Mammary epithelial cell (primary cell): ENCODE results near the gene DPEP2NB.
"Not testable (repeated sequence)": the region's sequence is repeated elsewhere in the genome, so short reads cannot be mapped to it uniquely, and the experiment has no call there.

Source experiments
- EZH2 ChIP-seq: IDR thresholded peaks from 2 replicates; pipeline ENCODE4 v1.6.1; 2012; ENCODE audit warnings: low read length, inconsistent platforms, borderline replicate concordance
- TF ChIP-seq, protein P1 (sequence below), 2 donors: IDR thresholded peaks in 1 of 2; conservative IDR thresholded peaks in 1 of 2; 2 replicates each; pipeline ENCODE4 v1.5.1; 2011 to 2012; ENCODE audit warnings: inconsistent platforms in 2 of 2, low read length in 2 of 2, mild to moderate bottlenecking in 2 of 2, control low read depth in 1 of 2, low read depth in 1 of 2; ENCODE audit not compliant: insufficient read depth in 1 of 2; ENCODE audit errors: extremely low read depth in 1 of 2

DNA sequence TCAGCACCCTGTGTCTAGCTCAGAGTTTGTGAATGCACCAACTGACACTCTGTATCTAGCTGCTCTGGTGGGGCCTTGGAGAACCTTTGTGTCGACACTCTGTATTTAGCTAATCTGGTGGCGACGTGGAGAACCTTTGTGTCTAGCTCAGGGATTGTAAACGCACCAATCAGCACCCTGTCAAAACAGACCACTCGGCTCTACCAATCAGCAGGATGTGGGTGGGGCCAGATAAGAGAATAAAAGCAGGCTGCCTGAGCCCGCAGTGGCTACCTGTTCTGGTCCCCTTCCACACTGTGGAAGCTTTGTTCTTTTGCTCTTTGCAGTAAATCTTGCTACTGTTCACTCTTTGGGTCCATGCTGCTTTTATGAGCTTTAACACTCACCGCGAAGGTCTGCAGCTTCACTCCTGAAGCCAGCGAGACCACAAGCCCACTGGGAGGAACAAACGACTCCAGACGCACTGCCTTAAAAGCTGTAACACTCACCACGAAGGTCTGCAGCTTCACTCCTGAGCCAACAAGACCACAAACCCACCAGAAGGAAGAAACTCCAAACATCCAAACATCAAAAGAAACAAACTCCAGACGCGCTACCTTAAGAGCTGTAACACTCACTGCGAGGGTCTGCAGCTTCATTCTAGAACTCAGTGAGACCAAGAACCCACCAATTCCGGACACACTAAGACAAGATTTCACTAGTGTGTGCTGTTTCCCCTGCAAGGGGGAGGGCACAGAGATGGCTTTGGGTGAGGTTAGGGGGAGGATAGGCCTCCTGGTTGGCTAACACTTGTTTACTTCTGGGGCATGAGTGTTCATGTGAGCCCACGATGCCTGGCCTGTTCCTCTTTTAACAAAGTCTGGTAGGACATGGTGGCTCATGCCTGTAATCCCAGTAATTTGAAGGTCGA lies 16.7 kb downstream of the DPEP2NB start, which contains the start of gene DPEP2:
- TF ChIP-seq, protein P1, sequence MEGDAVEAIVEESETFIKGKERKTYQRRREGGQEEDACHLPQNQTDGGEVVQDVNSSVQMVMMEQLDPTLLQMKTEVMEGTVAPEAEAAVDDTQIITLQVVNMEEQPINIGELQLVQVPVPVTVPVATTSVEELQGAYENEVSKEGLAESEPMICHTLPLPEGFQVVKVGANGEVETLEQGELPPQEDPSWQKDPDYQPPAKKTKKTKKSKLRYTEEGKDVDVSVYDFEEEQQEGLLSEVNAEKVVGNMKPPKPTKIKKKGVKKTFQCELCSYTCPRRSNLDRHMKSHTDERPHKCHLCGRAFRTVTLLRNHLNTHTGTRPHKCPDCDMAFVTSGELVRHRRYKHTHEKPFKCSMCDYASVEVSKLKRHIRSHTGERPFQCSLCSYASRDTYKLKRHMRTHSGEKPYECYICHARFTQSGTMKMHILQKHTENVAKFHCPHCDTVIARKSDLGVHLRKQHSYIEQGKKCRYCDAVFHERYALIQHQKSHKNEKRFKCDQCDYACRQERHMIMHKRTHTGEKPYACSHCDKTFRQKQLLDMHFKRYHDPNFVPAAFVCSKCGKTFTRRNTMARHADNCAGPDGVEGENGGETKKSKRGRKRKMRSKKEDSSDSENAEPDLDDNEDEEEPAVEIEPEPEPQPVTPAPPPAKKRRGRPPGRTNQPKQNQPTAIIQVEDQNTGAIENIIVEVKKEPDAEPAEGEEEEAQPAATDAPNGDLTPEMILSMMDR (conservative IDR thresholded peaks at IDR 0.05 in 1 of 2, IDR thresholded peaks at IDR 0.05 in 1 of 2; ENCODE audit: extremely low read depth in 1 of 2, insufficient read depth in 1 of 2, low read depth in 1 of 2, low read length in 2 of 2) = not testable (repeated sequence)
- TF ChIP-seq EZH2 = not testable (repeated sequence)
